Measurements from ENCODE around the gene PIK3AP1.

DNA sequence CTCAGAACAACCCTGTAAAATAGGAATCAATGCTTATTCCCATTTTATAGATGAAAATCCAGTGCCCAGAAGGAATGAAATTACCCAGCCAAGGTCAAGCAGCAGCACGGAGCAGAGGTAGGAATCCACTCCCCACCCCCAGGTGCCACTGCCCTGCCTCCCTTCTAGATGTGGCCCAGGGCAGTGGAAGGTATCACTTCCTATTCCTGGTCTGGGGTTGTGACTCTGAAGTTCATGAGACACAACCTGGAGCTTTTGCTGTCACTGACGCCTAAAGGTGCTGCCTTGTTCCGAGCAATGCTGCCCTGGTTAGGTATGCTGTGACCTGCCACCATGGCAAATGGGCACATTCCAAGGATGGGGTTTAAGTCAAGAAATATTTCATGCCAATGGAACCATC, 53.6 kb downstream of the PIK3AP1 start:
- TF ChIP-seq, protein P1, sequence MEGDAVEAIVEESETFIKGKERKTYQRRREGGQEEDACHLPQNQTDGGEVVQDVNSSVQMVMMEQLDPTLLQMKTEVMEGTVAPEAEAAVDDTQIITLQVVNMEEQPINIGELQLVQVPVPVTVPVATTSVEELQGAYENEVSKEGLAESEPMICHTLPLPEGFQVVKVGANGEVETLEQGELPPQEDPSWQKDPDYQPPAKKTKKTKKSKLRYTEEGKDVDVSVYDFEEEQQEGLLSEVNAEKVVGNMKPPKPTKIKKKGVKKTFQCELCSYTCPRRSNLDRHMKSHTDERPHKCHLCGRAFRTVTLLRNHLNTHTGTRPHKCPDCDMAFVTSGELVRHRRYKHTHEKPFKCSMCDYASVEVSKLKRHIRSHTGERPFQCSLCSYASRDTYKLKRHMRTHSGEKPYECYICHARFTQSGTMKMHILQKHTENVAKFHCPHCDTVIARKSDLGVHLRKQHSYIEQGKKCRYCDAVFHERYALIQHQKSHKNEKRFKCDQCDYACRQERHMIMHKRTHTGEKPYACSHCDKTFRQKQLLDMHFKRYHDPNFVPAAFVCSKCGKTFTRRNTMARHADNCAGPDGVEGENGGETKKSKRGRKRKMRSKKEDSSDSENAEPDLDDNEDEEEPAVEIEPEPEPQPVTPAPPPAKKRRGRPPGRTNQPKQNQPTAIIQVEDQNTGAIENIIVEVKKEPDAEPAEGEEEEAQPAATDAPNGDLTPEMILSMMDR (IDR thresholded peaks at IDR 0.05) = no peak
- TF ChIP-seq POLR2AphosphoS5 (IDR thresholded peaks at IDR 0.05) = no peak
- no peak for TF ChIP-seq POLR2A (IDR thresholded peaks at IDR 0.05; ENCODE audit: low read depth)
